ENCODE data around the gene KRT7.

Gene KRT7

DNA sequence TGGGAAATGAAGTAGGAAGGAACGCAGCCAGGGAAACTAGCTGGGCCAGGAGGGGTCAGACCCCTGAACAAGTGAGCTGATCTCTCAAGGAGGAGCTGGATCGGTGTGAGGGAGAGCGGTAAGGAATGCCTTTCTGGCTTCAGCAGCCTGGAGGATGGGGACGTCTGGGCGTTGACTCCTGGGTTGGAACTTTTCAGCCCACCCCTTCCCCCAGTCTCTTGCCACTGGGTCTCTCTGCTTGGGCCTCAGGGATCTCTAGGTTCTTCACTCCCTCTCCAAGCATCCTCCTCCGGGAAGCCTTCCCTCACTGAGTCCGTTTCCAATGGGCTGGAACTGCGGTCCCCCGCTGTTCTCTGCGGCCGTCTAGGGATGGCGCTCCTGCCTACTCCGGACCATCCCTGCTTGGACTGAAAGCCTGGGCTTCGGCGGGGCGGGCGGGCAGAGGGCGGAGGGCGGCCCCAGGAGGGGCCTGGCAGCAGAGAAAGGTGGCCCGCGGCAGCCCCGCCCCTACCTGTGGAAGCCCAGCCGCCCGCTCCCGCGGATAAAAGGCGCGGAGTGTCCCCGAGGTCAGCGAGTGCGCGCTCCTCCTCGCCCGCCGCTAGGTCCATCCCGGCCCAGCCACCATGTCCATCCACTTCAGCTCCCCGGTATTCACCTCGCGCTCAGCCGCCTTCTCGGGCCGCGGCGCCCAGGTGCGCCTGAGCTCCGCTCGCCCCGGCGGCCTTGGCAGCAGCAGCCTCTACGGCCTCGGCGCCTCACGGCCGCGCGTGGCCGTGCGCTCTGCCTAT, at the start of gene KRT7:
TSS of gene KRT7 (plus strand) at position 570 of the 788 bp plus-strand sequence. CDS start at position 624, 54 bp downstream.
- no peak within 1 kb of the TSS for H3K4me3 ChIP-seq (ENCODE audit: low read depth, low read length)
- TF ChIP-seq, protein P1, sequence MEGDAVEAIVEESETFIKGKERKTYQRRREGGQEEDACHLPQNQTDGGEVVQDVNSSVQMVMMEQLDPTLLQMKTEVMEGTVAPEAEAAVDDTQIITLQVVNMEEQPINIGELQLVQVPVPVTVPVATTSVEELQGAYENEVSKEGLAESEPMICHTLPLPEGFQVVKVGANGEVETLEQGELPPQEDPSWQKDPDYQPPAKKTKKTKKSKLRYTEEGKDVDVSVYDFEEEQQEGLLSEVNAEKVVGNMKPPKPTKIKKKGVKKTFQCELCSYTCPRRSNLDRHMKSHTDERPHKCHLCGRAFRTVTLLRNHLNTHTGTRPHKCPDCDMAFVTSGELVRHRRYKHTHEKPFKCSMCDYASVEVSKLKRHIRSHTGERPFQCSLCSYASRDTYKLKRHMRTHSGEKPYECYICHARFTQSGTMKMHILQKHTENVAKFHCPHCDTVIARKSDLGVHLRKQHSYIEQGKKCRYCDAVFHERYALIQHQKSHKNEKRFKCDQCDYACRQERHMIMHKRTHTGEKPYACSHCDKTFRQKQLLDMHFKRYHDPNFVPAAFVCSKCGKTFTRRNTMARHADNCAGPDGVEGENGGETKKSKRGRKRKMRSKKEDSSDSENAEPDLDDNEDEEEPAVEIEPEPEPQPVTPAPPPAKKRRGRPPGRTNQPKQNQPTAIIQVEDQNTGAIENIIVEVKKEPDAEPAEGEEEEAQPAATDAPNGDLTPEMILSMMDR (IDR thresholded peaks at IDR 0.05; ENCODE audit: insufficient read depth, low read depth, low read length, missing control alignments): no peak
- no peak for DNase-seq (ENCODE audit: low read depth)

DNA sequence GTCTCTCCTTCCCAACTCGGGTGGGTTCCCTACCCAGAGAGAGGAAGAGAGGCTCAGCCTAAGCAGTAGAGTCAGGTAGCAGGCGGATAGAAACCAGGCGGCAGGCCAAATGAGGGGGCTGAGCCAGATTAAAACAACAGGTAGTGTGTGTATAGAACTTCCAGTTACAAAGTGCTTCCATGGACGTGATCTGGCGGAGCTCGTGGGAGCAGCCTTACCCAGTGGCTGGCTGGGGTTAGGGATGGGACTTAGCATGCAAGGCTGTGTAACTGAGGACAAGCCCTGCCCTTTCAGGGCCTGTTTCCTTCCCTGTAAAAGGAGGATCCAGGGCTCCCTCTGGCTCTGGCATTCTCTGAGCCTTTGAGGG, 49.5 kb upstream of the KRT7 start:
- DNase-seq (ENCODE audit: low read depth): no peak
- no peak overlapping the region for H3K4me3 ChIP-seq (ENCODE audit: low read depth, low read length)
- TF ChIP-seq, protein P1 (IDR thresholded peaks at IDR 0.05; ENCODE audit: insufficient read depth, low read depth, low read length, missing control alignments): no peak

DNA sequence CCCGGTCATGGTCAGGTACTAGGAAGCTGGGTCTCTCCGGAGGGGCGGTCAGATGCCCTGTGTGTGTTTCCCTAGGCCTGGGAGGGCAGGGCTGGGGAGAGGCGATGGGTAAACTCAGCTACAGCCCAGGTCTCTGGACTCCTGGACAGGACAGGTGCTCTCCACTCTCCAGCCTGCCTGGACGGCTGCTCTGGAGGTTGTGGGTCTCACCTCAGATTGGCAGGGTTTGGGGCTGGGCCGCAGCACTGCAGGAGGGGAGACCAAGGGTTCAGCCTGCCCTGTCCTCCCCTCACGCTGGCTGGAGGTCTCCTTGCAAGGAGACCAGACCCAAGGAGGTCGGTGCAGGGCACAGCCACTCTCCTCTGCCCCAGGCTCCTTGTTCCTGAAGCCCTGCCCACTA, 49.1 kb upstream of the KRT7 start:
- H3K4me3 ChIP-seq (ENCODE audit: low read depth, low read length): no peak overlapping the region
- TF ChIP-seq, protein P1 (IDR thresholded peaks at IDR 0.05; ENCODE audit: insufficient read depth, low read depth, low read length, missing control alignments): no peak
- no peak for DNase-seq (ENCODE audit: low read depth)

DNA sequence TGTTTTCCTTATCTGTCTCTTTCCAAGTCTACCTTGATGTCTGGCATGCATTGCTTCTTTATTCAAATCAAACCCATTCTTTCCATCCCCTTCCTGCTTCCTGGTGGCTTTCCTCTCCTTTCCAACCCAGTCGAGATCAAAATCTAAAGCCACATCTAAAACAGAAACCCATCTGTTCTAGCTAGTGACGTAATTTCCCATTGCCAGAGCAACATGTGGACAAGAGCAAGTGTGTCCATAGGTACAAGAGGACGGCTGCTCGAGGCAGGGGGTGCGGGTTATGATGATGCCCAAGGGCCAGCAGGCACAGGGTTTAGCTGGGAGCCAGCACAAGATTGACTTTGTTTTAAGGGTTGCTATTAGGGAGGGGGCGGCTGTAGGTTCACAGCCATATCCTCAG, 48.2 kb upstream of the KRT7 start:
- no peak for DNase-seq (ENCODE audit: low read depth)
- H3K4me3 ChIP-seq (ENCODE audit: low read depth, low read length): no peak overlapping the region
- TF ChIP-seq, protein P1 (IDR thresholded peaks at IDR 0.05; ENCODE audit: insufficient read depth, low read depth, low read length, missing control alignments): no peak

DNA sequence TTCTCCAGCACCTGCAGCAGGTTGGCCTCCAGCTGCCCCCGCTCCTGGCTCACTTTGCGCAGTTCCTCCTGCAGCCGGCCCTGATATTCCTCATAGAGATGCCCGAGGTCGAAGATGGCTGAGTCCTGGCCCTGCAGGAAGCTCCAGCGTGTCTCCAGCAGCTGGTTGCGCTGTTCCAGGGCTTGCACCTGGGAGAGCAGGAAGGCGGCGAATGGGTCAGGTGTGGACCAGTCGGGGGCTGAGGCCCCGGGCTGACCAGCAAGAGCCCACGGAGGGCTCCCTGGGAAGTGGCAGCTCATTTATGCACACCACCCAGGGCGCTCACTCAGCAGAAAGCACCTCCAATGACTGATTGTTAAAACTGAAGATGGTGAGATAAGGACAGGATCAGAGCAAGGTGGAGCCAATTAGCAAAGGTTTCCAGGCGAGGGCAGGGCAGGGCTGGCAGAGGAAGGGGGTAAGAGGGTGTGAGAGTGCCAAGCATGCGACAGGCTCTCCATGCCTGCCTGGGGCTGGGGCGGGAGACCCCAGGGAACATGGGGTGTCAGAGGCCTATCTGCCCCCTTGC, 47.6 kb upstream of the KRT7 start:
- no peak overlapping the region for H3K4me3 ChIP-seq (ENCODE audit: low read depth, low read length)
- no peak for DNase-seq (ENCODE audit: low read depth)
- TF ChIP-seq, protein P1 (IDR thresholded peaks at IDR 0.05; ENCODE audit: insufficient read depth, low read depth, low read length, missing control alignments): no peak

DNA sequence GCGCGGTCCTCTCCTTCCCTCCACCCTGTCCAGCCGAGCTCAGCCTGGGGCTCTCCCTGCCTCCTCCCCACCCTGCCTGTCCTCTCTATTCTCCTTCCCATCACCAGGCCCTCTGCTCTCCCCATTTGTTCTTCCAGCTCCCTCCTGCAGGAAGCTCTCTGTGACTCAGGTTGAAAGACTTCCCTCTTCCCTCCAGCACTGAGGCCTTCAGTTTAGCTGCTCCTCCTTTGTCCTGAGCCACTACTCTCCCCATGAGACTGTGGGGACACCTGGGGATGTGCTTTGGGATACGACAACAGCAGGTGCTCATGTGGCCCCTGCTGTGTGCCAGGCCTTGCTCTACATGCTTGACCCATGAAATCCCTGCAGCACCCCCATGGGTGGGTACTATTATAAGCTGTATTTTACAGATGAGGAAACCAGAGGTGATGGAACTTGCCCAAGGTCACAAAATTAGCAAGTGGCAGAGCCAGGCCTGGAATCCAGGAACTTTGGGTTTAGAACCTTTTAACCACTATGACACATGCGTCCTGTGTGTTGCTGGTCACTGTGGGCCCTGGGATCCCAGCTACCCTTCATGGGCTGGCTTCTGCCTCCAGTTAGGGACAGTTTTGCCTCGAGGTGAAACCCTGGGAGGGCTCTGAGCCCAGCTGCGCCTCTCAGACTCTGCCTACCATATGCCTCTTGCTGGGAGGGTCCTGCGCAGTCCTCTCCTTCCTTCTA, 46.8 kb upstream of the KRT7 start:
- no peak overlapping the region for H3K4me3 ChIP-seq (ENCODE audit: low read depth, low read length)
- DNase-seq (ENCODE audit: low read depth): no peak
- TF ChIP-seq, protein P1 (IDR thresholded peaks at IDR 0.05; ENCODE audit: insufficient read depth, low read depth, low read length, missing control alignments): no peak

Data from GM12865 (cell line).